Activated CD8-positive, alpha-beta memory T cell treated with anti-CD3 and anti-CD28 coated beads for 1 hour (primary cell): Measurements from ENCODE around the gene THAP9.

Experiments used
- DNase-seq, 2 donors: peaks; one replicate each; pipeline ENCODE4 v3.0.0-alpha.2; 2020; ENCODE audit warnings: low read depth in 1 of 2; ENCODE audit errors: extremely low read depth in 1 of 2

The THAP9 gene

GRCh38 chr4:82954212-82954611 is 53.7 kb downstream of the THAP9 start:
- no peak for DNase-seq

- DNase-seq, result no peak
Observed at GRCh38 chr4:82957045-82957444, 56.5 kb downstream of the THAP9 start.

GRCh38 chr4:82965763-82966162 is 65.2 kb downstream of the THAP9 start:
- no peak for DNase-seq

GRCh38 chr4:82968972-82969371 is 68.4 kb downstream of the THAP9 start:
- DNase-seq, result no peak

GRCh38 chr4:82969414-82969813 is 68.9 kb downstream of the THAP9 start:
- DNase-seq, result no peak
